ENCODE results near the gene IL4R.

Gene IL4R

GRCh38 chr16:27365142-27366089 lies 51.6 kb downstream of the IL4R start:
- Histone ChIP-seq H3K4me1 (ENCODE audit: control insufficient read depth in 2 of 2, insufficient read depth in 1 of 2, low read depth in 1 of 2, low read length in 2 of 2) (peaks cover 0 to 2% of the 10 kb centered on the region in 2 donors), H2AFZ (ENCODE audit: low read length) (no peak overlapping the region), H3K27ac (replicated peaks; ENCODE audit: low read length) (no peak overlapping the region), H3K27me3 (ENCODE audit: control insufficient read depth in 3 of 3, insufficient read depth in 3 of 3, low read depth in 1 of 3, low read length in 3 of 3) (no peaks in the 10 kb centered on the region), H3K4me2 (ENCODE audit: insufficient read depth, low read length, poor library complexity, severe bottlenecking) (no peak overlapping the region), H3K9ac (ENCODE audit: low read depth, low read length, poor library complexity) (no peak overlapping the region), H3K14ac (ENCODE audit: low read length) (no peak overlapping the region), H2BK5ac (ENCODE audit: low read length) (no peak overlapping the region), H2BK12ac (ENCODE audit: low read length) (no peak overlapping the region), H3K4me3 (ENCODE audit: low read length in 2 of 2) (no peak overlapping the region), H3K36me3 (replicated peaks in 1 of 2; ENCODE audit: control insufficient read depth in 2 of 2, insufficient read depth in 2 of 2, low read length in 2 of 2) (peaks cover 1 to 9% of the 10 kb centered on the region in 2 donors), H2BK120ac (ENCODE audit: low read depth, low read length) (no peak overlapping the region), H3K9me3 (replicated peaks in 1 of 2; ENCODE audit: control insufficient read depth in 2 of 2, insufficient read depth in 1 of 2, low read depth in 1 of 2, low read length in 2 of 2) (no peaks in the 10 kb centered on the region), H4K8ac (ENCODE audit: low read depth, low read length) (no peak overlapping the region), H2BK15ac (ENCODE audit: low read length) (no peak overlapping the region), H4K91ac (ENCODE audit: low read depth, low read length, poor library complexity) (no peak overlapping the region), H3K79me1 (ENCODE audit: low read depth, low read length) (no peaks in the 10 kb centered on the region), H2AK5ac (ENCODE audit: low read depth, low read length) (no peak overlapping the region), H3K18ac (ENCODE audit: low read length) (no peak overlapping the region), H3K4ac (ENCODE audit: low read length) (no peak overlapping the region), H3K23ac (ENCODE audit: low read depth, low read length, poor library complexity) (no peak overlapping the region)
- WGBS, 2 donors (ENCODE audit: extremely low coverage in 2 of 2, insufficient read length in 2 of 2, insufficient replicate concordance in 1 of 2), result no CpG with 5 or more reads among the region's 7 CpGs
- DNase-seq (ENCODE audit: low spot score), result no peak

GRCh38 chr16:27366687-27367460 lies 53.1 kb downstream of the IL4R start:
- no peak overlapping the region for H3K14ac ChIP-seq (ENCODE audit: low read length)
- H2AK5ac ChIP-seq (ENCODE audit: low read depth, low read length), result no peak overlapping the region
- no peaks in the 10 kb centered on the region for H3K27me3 ChIP-seq (ENCODE audit: control insufficient read depth in 3 of 3, insufficient read depth in 3 of 3, low read depth in 1 of 3, low read length in 3 of 3)
- no peak overlapping the region for H3K4me3 ChIP-seq (ENCODE audit: low read length in 2 of 2)
- no peak overlapping the region for H3K23ac ChIP-seq (ENCODE audit: low read depth, low read length, poor library complexity)
- peak overlapping the region; percentile 56 for H2AFZ ChIP-seq (ENCODE audit: low read length)
- H4K91ac ChIP-seq (ENCODE audit: low read depth, low read length, poor library complexity), result no peak overlapping the region
- no CpG with 5 or more reads among the region's 14 CpGs for WGBS, 2 donors (ENCODE audit: extremely low coverage in 2 of 2, insufficient read length in 2 of 2, insufficient replicate concordance in 1 of 2)
- H3K18ac ChIP-seq (ENCODE audit: low read length), result no peak overlapping the region
- no peak overlapping the region for H3K27ac ChIP-seq (replicated peaks; ENCODE audit: low read length)
- no peak overlapping the region for H2BK120ac ChIP-seq (ENCODE audit: low read depth, low read length)
- H4K8ac ChIP-seq (ENCODE audit: low read depth, low read length), result no peak overlapping the region
- H2BK15ac ChIP-seq (ENCODE audit: low read length), result no peak overlapping the region
- no peak for DNase-seq (ENCODE audit: low spot score)
- no peaks in the 10 kb centered on the region for H3K9me3 ChIP-seq (replicated peaks in 1 of 2; ENCODE audit: control insufficient read depth in 2 of 2, insufficient read depth in 1 of 2, low read depth in 1 of 2, low read length in 2 of 2)
- no peaks in the 10 kb centered on the region for H3K79me1 ChIP-seq (ENCODE audit: low read depth, low read length)
- H3K36me3 ChIP-seq (replicated peaks in 1 of 2; ENCODE audit: control insufficient read depth in 2 of 2, insufficient read depth in 2 of 2, low read length in 2 of 2), result peaks cover 1 to 9% of the 10 kb centered on the region in 2 donors
- no peak overlapping the region for H2BK12ac ChIP-seq (ENCODE audit: low read length)
- H3K9ac ChIP-seq (ENCODE audit: low read depth, low read length, poor library complexity), result no peak overlapping the region
- peaks cover 0 to 2% of the 10 kb centered on the region in 2 donors for H3K4me1 ChIP-seq (ENCODE audit: control insufficient read depth in 2 of 2, insufficient read depth in 1 of 2, low read depth in 1 of 2, low read length in 2 of 2)
- H3K4ac ChIP-seq (ENCODE audit: low read length), result no peak overlapping the region
- no peak overlapping the region for H2BK5ac ChIP-seq (ENCODE audit: low read length)
- no peak overlapping the region for H3K4me2 ChIP-seq (ENCODE audit: insufficient read depth, low read length, poor library complexity, severe bottlenecking)

GRCh38 chr16:27367461-27368357 lies 53.9 kb downstream of the IL4R start:
- Histone ChIP-seq H3K4me3 (ENCODE audit: low read length in 2 of 2) (no peak overlapping the region), H3K18ac (ENCODE audit: low read length) (no peak overlapping the region), H3K9me3 (replicated peaks in 1 of 2; ENCODE audit: control insufficient read depth in 2 of 2, insufficient read depth in 1 of 2, low read depth in 1 of 2, low read length in 2 of 2) (no peaks in the 10 kb centered on the region), H3K23ac (ENCODE audit: low read depth, low read length, poor library complexity) (no peak overlapping the region), H2BK5ac (ENCODE audit: low read length) (no peak overlapping the region), H2AK5ac (ENCODE audit: low read depth, low read length) (no peak overlapping the region), H3K36me3 (replicated peaks in 1 of 2; ENCODE audit: control insufficient read depth in 2 of 2, insufficient read depth in 2 of 2, low read length in 2 of 2) (peaks cover 0 to 2% of the 10 kb centered on the region in 2 donors), H2BK12ac (ENCODE audit: low read length) (no peak overlapping the region), H3K27ac (replicated peaks; ENCODE audit: low read length) (no peak overlapping the region), H3K14ac (ENCODE audit: low read length) (no peak overlapping the region), H2BK120ac (ENCODE audit: low read depth, low read length) (no peak overlapping the region), H3K9ac (ENCODE audit: low read depth, low read length, poor library complexity) (no peak overlapping the region), H2AFZ (ENCODE audit: low read length) (no peak overlapping the region), H3K4ac (ENCODE audit: low read length) (no peak overlapping the region), H2BK15ac (ENCODE audit: low read length) (no peak overlapping the region), H4K8ac (ENCODE audit: low read depth, low read length) (peak overlapping the region; percentile 73), H3K4me2 (ENCODE audit: insufficient read depth, low read length, poor library complexity, severe bottlenecking) (no peak overlapping the region), H4K91ac (ENCODE audit: low read depth, low read length, poor library complexity) (no peak overlapping the region), H3K4me1 (ENCODE audit: control insufficient read depth in 2 of 2, insufficient read depth in 1 of 2, low read depth in 1 of 2, low read length in 2 of 2) (peaks cover 0 to 2% of the 10 kb centered on the region in 2 donors), H3K27me3 (ENCODE audit: control insufficient read depth in 3 of 3, insufficient read depth in 3 of 3, low read depth in 1 of 3, low read length in 3 of 3) (no peaks in the 10 kb centered on the region), H3K79me1 (ENCODE audit: low read depth, low read length) (no peaks in the 10 kb centered on the region)
- peak; percentile 56 for DNase-seq (ENCODE audit: low spot score)
- WGBS, 2 donors (ENCODE audit: extremely low coverage in 2 of 2, insufficient read length in 2 of 2, insufficient replicate concordance in 1 of 2), result no CpG with 5 or more reads among the region's 27 CpGs
